OCI-M2 (cell line): ENCODE results near the gene APOC4.

Experiments used
- DNase-seq: peaks from one replicate; lab custom pipeline; 2025; ENCODE audit not compliant: unreplicated experiment; lab: John Stamatoyannopoulos, UW

Gene APOC4

GRCh38 chr19:44992336-44993163 is 50.5 kb downstream of the APOC4 start:
- no peak for DNase-seq

- no peak for DNase-seq
Measured at GRCh38 chr19:44993526-44993925, 51.5 kb downstream of the APOC4 start.

GRCh38 chr19:44993926-44994537 is 52.0 kb downstream of the APOC4 start:
- DNase-seq = no peak
